ENCODE results near the gene STOM. TPM values are rescaled to one million over a fixed set of nuclear protein-coding genes. Genes with fewer than 3 reads are reported as not detected.
A peak's percentile ranks its signal among the peaks of the same experiment; 100 is the strongest.

Gene STOM
- total and polyA plus RNA-seq, 2 of the 8 experiments (the other 6 are each of a cell fraction or from before 2014, with no cell fraction given), result 25.2 to 60.4 TPM

DNA sequence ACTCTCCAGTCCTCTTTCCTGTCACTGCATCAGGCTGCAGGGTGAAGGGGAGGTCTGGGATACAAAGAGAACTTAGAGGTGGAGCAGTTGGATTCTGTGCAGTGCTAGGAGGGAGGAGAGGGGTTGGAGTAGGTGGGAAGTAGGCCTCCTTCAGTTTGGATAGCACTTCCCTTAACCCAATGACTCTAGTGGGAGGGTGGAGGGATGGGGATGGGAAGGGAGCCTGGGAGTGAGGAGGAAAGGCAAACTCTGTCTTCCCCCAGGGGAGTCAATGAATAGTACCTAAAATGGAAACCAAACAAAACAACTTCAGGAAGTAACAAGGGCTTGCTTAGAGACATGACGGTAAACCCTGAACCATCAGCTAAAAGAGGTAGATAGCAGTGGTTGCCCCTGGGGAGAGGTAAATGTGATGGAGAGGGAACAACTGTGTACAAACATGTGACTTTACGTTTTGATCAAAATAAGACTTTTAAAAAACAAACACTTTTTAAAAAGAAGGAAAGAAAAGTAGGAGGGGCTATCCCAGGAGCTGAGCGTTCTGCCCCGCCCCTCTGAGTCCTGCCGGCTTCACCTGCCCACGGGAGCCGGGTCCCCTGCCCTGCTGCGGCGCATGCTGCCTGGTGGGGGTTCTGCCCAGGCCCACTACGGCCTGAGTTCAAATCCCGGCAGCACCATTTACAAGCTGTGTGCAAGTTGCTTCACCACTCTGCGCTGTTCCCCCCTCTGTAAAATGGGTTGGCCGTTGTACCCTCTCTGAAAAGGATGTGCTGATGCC lies 71.2 kb downstream of the STOM start:
- Histone ChIP-seq H3K14ac (ENCODE audit: insufficient read length) (no peak overlapping the region), H3K79me1 (ENCODE audit: low read depth, low read length) (no peaks in the 10 kb centered on the region), H3K4ac (replicated peaks; ENCODE audit: insufficient read length, low read depth, low read length) (no peak overlapping the region), H3K23ac (ENCODE audit: insufficient read length) (no peak overlapping the region), H3K56ac (replicated peaks; ENCODE audit: insufficient read length, low read depth, low read length) (no peak overlapping the region), H3K9me3 (ENCODE audit: insufficient read depth in 2 of 2, low read depth in 1 of 2, low read length in 1 of 2) (no peaks in the 10 kb centered on the region), H2AK5ac (ENCODE audit: low read depth, low read length) (no peak overlapping the region), H2BK20ac (ENCODE audit: low read length) (no peak overlapping the region), H2BK5ac (ENCODE audit: low read depth, low read length) (no peak overlapping the region), H4K5ac (ENCODE audit: insufficient read length, low read depth, low read length) (no peak overlapping the region), H3K18ac (ENCODE audit: extremely low read depth, low read length) (peak overlapping the region; percentile 19; the same call in 1 of the 2 replicates), H2AFZ (ENCODE audit: low read length) (no peak overlapping the region), H4K91ac (replicated peaks; ENCODE audit: insufficient read length, low read length) (no peak overlapping the region), H2BK12ac (ENCODE audit: low read depth, low read length) (no peak overlapping the region; the same call in 1 of the 2 replicates), H3K4me3 (ENCODE audit: extremely low read depth in 1 of 4, insufficient read depth in 2 of 4, low read depth in 3 of 4, low read length in 4 of 4) (peak overlapping the region in 3 of 4 experiments; percentile 29 to 63 (median 36); a peak in 6 of 8 replicates), H2BK15ac (ENCODE audit: low read length) (no peak overlapping the region), H2BK120ac (replicated peaks; ENCODE audit: low read depth, low read length) (no peak overlapping the region), H3K79me2 (ENCODE audit: control insufficient read depth in 1 of 2, insufficient read depth in 2 of 2, low read length in 2 of 2) (no peaks in the 10 kb centered on the region), H3K27me3 (replicated peaks in 1 of 4; ENCODE audit: control insufficient read depth in 3 of 4, extremely low read depth in 1 of 4, insufficient read depth in 3 of 4, low read length in 3 of 4) (peaks cover 5 to 20% (median 14%) of the 10 kb centered on the region in 4 experiments), H3K36me3 (ENCODE audit: control insufficient read depth in 2 of 4, insufficient read depth in 4 of 4, low read length in 3 of 4) (no peaks in the 10 kb centered on the region; a peak in 2 of 8 replicates), H3K9ac (replicated peaks in 1 of 4; ENCODE audit: extremely low read depth in 1 of 4, low read depth in 3 of 4, low read length in 3 of 4) (no peak overlapping the region; a peak in 1 of 7 replicates), H4K8ac (ENCODE audit: extremely low read depth, insufficient read depth, low read length) (peak overlapping the region; percentile 17; the same call in 1 of the 2 replicates), H3K4me2 (ENCODE audit: insufficient read depth in 1 of 2, low read depth in 2 of 2, low read length in 2 of 2) (peak overlapping the region; percentile 55 to 87), H4K20me1 (replicated peaks in 1 of 2; ENCODE audit: control insufficient read depth in 1 of 2, insufficient read depth in 2 of 2, low read length in 2 of 2) (peaks cover 7% of the 10 kb centered on the region in 2 experiments), H3K23me2 (ENCODE audit: low read depth, low read length) (peaks cover 9% of the 10 kb centered on the region; the same call in 1 of the 2 replicates), H3K27ac (ENCODE audit: low read depth, low read length) (no peak overlapping the region), H3K4me1 (replicated peaks in 1 of 4; ENCODE audit: control insufficient read depth in 3 of 4, insufficient read depth in 4 of 4, low read length in 3 of 4) (peaks cover 5 to 19% (median 12%) of the 10 kb centered on the region in 4 experiments)
- no peak for FAIRE-seq
- CTCF ChIA-PET (ENCODE audit: partially characterized antibody), result interaction anchor here (0.6 to 2.8 kb wide), 12 partner anchors 11 to 434 kb away, joined by 3 to 12 read pairs (median 4); partner anchors contain the start of gene GSN
- DNase-seq (ENCODE audit: low read depth in 1 of 2, low spot score in 2 of 2), result peak in 1 of 2 experiments; percentile 62
- POLR2A ChIA-PET (ENCODE audit: partially characterized antibody), result interaction anchor here (0.7 to 1.3 kb wide), 3 partner anchors 12 to 72 kb away, joined by 3 to 7 read pairs (median 4); no protein-coding TSS in a partner anchor
- 23% methylated on average over 13 of the region's 13 CpGs; no CpG with 5 or more reads in 1 of the 2 experiments for WGBS, 2 experiments (ENCODE audit: extremely low coverage in 1 of 2, insufficient coverage in 1 of 2, insufficient read length in 1 of 2, insufficient replicate concordance in 2 of 2, low coverage in 1 of 2, low lambda C conversion rate in 2 of 2, missing lambda C conversion rate in 1 of 2)
- TF ChIP-seq TBP (IDR thresholded peaks at IDR 0.05; ENCODE audit: low read depth, low read length) (no peak), MAX (IDR thresholded peaks at IDR 0.05) (no peak; the same call in 1 of the 2 replicates), SRF (IDR thresholded peaks at IDR 0.05; ENCODE audit: low read depth, low read length) (no peak), EP300 (IDR thresholded peaks at IDR 0.05; ENCODE audit: borderline replicate concordance in 1 of 2, low read depth in 2 of 2, low read length in 2 of 2) (no peak), CBX5 (IDR thresholded peaks at IDR 0.05; ENCODE audit: low read depth, low read length) (no peak), GTF2F1 (IDR thresholded peaks at IDR 0.05; ENCODE audit: borderline replicate concordance, low read depth, low read length) (no peak), KDM1A (IDR thresholded peaks at IDR 0.05; ENCODE audit: borderline replicate concordance, low read length) (peak; percentile 71), TEAD4 (IDR thresholded peaks at IDR 0.05; ENCODE audit: low read depth, low read length) (no peak), ASH2L (IDR thresholded peaks at IDR 0.05; ENCODE audit: low read length) (no peak), KDM5A (IDR thresholded peaks at IDR 0.05; ENCODE audit: low read length) (no peak), GABPA (IDR thresholded peaks at IDR 0.05; ENCODE audit: borderline replicate concordance, insufficient read depth, low read length) (no peak)
